HFFc6 (cell line): ENCODE results near the gene STRIP1. TPM values are rescaled to one million over a fixed set of nuclear protein-coding genes. Genes with fewer than 3 reads are reported as not detected.

ENCODE experiments used
- DNase-seq: peaks from one replicate; pipeline ENCODE4 v3.0.0-alpha.2; 2018
- H3K27ac Mint-ChIP-seq: 2 replicates; pipeline ENCODE4 v1.8.0; 2020; ENCODE audit warnings: mild to moderate bottlenecking, mixed read lengths
- H3K27me3 Mint-ChIP-seq: 2 replicates; pipeline ENCODE4 v1.8.0; 2021; ENCODE audit warnings: mild to moderate bottlenecking, moderate library complexity, mixed read lengths; ENCODE audit not compliant: insufficient read depth
- H3K36me3 Mint-ChIP-seq: 2 replicates; pipeline ENCODE4 v1.8.0; 2021; ENCODE audit warnings: low read depth, mixed read lengths
- H3K4me1 Mint-ChIP-seq: 2 replicates; pipeline ENCODE4 v1.8.0; 2020; ENCODE audit warnings: low read depth, mixed read lengths
- H3K4me3 Mint-ChIP-seq: 2 replicates; pipeline ENCODE4 v1.8.0; 2020; ENCODE audit warnings: mild to moderate bottlenecking, moderate library complexity, mixed read lengths
- H3K9me3 Mint-ChIP-seq: 2 replicates; pipeline ENCODE4 v1.8.0; 2020; ENCODE audit warnings: mild to moderate bottlenecking, mixed read lengths
- total RNA-seq, 6 experiments: library from RNA; stranded (reverse); fragmentation: NEBNext Ultra II Directional; extraction: Animal tissue kit (Norgen Biotek cat#: 25700); gene quantifications; 2 replicates in 1 of 6; 3 replicates in 5 of 6; pipeline ENCODE4 v1.2.3, GENCODE V29; 2021
- TF ChIP-seq, protein P1 (sequence below): fragments of 200-600 bp; sonication (generic); IDR thresholded peaks from 2 replicates; pipeline ENCODE4 v1.5.0; 2021; ENCODE audit warnings: antibody characterized with exemption, mild to moderate bottlenecking

The STRIP1 gene
- total RNA-seq, 6 experiments from 2014 or later: 33.2 to 48.4 (median 36.8) TPM

GRCh38 chr1:110085671-110086070 is 51.2 kb downstream of the STRIP1 start:
- peaks cover 8% of the 10 kb centered on the region for H3K27me3 Mint-ChIP-seq

GRCh38 chr1:110086961-110087360 is 52.5 kb downstream of the STRIP1 start:
- Mint-ChIP-seq H3K9me3 (no peaks in the 10 kb centered on the region), H3K4me3 (peak overlapping the region; percentile 84), H3K27ac (peak overlapping the region; percentile 83), H3K27me3 (peaks cover 8% of the 10 kb centered on the region), H3K36me3 (no peaks in the 10 kb centered on the region), H3K4me1 (peaks cover 68% of the 10 kb centered on the region)
- peak; percentile 64 for DNase-seq
- TF ChIP-seq, protein P1, sequence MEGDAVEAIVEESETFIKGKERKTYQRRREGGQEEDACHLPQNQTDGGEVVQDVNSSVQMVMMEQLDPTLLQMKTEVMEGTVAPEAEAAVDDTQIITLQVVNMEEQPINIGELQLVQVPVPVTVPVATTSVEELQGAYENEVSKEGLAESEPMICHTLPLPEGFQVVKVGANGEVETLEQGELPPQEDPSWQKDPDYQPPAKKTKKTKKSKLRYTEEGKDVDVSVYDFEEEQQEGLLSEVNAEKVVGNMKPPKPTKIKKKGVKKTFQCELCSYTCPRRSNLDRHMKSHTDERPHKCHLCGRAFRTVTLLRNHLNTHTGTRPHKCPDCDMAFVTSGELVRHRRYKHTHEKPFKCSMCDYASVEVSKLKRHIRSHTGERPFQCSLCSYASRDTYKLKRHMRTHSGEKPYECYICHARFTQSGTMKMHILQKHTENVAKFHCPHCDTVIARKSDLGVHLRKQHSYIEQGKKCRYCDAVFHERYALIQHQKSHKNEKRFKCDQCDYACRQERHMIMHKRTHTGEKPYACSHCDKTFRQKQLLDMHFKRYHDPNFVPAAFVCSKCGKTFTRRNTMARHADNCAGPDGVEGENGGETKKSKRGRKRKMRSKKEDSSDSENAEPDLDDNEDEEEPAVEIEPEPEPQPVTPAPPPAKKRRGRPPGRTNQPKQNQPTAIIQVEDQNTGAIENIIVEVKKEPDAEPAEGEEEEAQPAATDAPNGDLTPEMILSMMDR: no peak

More at GRCh38 chr1:110085671-110086070, 51.2 kb downstream of the STRIP1 start:
- peaks cover 59% of the 10 kb centered on the region for H3K4me1 Mint-ChIP-seq
- H3K9me3 Mint-ChIP-seq: no peaks in the 10 kb centered on the region
- TF ChIP-seq, protein P1: no peak
- H3K27ac Mint-ChIP-seq: peak overlapping the region; percentile 83
- DNase-seq: no peak
- H3K36me3 Mint-ChIP-seq: no peaks in the 10 kb centered on the region
- peak overlapping the region; percentile 84; the same call in 1 of the 2 replicates for H3K4me3 Mint-ChIP-seq

GRCh38 chr1:110087812-110088738 is 53.7 kb downstream of the STRIP1 start:
- peak; percentile 73 for DNase-seq
- H3K36me3 Mint-ChIP-seq: no peaks in the 10 kb centered on the region
- TF ChIP-seq, protein P1: peak; percentile 87
- peaks cover 68% of the 10 kb centered on the region for H3K4me1 Mint-ChIP-seq
- peaks cover 8% of the 10 kb centered on the region for H3K27me3 Mint-ChIP-seq
- H3K27ac Mint-ChIP-seq: peak overlapping the region; percentile 77; the same call in 1 of the 2 replicates
- no peaks in the 10 kb centered on the region for H3K9me3 Mint-ChIP-seq
- H3K4me3 Mint-ChIP-seq: peak overlapping the region; percentile 69; the same call in 1 of the 2 replicates

DNA sequence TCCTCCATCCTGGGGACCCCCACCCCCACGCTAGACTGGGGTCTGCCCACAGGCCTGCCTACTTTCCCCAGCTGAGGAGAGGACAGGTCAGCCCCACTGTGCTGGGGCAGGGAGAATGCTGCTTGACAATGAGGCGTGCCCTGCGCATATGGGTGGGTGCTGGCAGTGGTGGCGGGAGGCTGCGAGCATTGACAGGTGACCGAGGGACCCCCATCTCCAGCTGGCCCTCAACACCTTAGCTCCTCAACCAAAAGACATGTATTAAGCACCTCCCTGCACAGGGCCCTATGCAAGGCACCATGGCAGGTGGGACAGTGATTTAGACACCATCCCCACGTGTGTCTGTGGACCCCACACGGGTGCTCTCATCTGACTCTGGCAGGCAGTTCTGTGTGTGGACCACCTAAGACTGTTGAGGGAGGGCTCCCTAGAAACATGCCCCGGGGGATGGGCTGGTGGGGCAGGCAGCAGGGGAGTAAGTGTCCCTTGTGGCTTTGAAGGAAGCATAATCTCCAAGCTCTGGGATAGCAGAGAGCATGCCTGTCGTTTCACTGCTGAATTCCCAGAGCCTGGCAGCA is 54.4 kb downstream of the STRIP1 start:
- peak overlapping the region; percentile 17; the same call in 1 of the 2 replicates for H3K27ac Mint-ChIP-seq
- no peak for DNase-seq
- no peaks in the 10 kb centered on the region for H3K9me3 Mint-ChIP-seq
- H3K4me3 Mint-ChIP-seq: no peak overlapping the region
- no peaks in the 10 kb centered on the region for H3K36me3 Mint-ChIP-seq
- H3K4me1 Mint-ChIP-seq: peaks cover 63% of the 10 kb centered on the region
- TF ChIP-seq, protein P1: no peak
- H3K27me3 Mint-ChIP-seq: peaks cover 8% of the 10 kb centered on the region

- Mint-ChIP-seq H3K4me1 (peaks cover 61% of the 10 kb centered on the region), H3K9me3 (no peaks in the 10 kb centered on the region), H3K27ac (no peak overlapping the region; the same call in 1 of the 2 replicates), H3K27me3 (peaks cover 12% of the 10 kb centered on the region), H3K4me3 (no peak overlapping the region), H3K36me3 (no peaks in the 10 kb centered on the region)
- TF ChIP-seq, protein P1: no peak
- no peak for DNase-seq
These were observed 55.3 kb downstream of the STRIP1 start for GRCh38 chr1:110089561-110090275.
